Activated CD4-positive, alpha-beta T cell treated with anti-CD3 and anti-CD28 coated beads, Interleukin-2, amount 10 ng/mL, durations not matched to agents 7 days and 5 days (primary cell): ENCODE data around the gene RNPEP. TPM values are rescaled to one million over a fixed set of nuclear protein-coding genes. Genes with fewer than 3 reads are reported as not detected.
"Not testable (repeated sequence)": the region's sequence is repeated elsewhere in the genome, so short reads cannot be mapped to it uniquely, and the experiment has no call there.

Experiments used
- CTCF ChIA-PET: fragments of 350-600 bp; sonication (Branson Sonifier 250); formaldehyde crosslinking; loops from one replicate; lab custom pipeline; 2021; ENCODE audit warnings: antibody characterized with exemption; lab: Charles Lee
- POLR2A ChIA-PET: fragments of 350-600 bp; sonication (Branson Sonifier 250); formaldehyde crosslinking; loops from one replicate; lab custom pipeline; 2021; ENCODE audit warnings: antibody characterized with exemption; lab: Charles Lee
- DNase-seq: peaks from one replicate; pipeline ENCODE4 v3.0.0-alpha.2; 2020
- H3K27ac Mint-ChIP-seq: one replicate; pipeline ENCODE4 v1.8.0; 2021; ENCODE audit warnings: mild to moderate bottlenecking, moderate library complexity, mixed read lengths
- H3K27me3 Mint-ChIP-seq: one replicate; pipeline ENCODE4 v1.8.0; 2021; ENCODE audit warnings: mixed read lengths
- H3K36me3 Mint-ChIP-seq: one replicate; pipeline ENCODE4 v1.8.0; 2021; ENCODE audit warnings: low read depth, mixed read lengths
- H3K4me1 Mint-ChIP-seq: one replicate; pipeline ENCODE4 v1.8.0; 2021; ENCODE audit warnings: mixed read lengths
- H3K4me3 Mint-ChIP-seq: one replicate; pipeline ENCODE4 v1.8.0; 2021; ENCODE audit warnings: mild to moderate bottlenecking, moderate library complexity, mixed read lengths
- H3K9me3 Mint-ChIP-seq: one replicate; pipeline ENCODE4 v1.8.0; 2021; ENCODE audit warnings: mixed read lengths
- total RNA-seq, 2 experiments: library from RNA; stranded (reverse); gene quantifications; one replicate each; pipeline ENCODE4 v1.2.3, GENCODE V29; 2021

RNPEP gene, protein sequence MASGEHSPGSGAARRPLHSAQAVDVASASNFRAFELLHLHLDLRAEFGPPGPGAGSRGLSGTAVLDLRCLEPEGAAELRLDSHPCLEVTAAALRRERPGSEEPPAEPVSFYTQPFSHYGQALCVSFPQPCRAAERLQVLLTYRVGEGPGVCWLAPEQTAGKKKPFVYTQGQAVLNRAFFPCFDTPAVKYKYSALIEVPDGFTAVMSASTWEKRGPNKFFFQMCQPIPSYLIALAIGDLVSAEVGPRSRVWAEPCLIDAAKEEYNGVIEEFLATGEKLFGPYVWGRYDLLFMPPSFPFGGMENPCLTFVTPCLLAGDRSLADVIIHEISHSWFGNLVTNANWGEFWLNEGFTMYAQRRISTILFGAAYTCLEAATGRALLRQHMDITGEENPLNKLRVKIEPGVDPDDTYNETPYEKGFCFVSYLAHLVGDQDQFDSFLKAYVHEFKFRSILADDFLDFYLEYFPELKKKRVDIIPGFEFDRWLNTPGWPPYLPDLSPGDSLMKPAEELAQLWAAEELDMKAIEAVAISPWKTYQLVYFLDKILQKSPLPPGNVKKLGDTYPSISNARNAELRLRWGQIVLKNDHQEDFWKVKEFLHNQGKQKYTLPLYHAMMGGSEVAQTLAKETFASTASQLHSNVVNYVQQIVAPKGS
- total RNA-seq = 10 to 100 TPM; 31.0 to 32.8 TPM

GRCh38 chr1:201982623-201983379, at the start of gene RNPEP:
Gene RNPEP (plus strand): TSS chr1:201982648. CDS start chr1:201982667, 19 bp downstream.
- peaks cover 7% of the 10 kb centered on the region for H3K27me3 Mint-ChIP-seq
- peak within 1 kb of the TSS; percentile 90 for H3K4me3 Mint-ChIP-seq
- peak; percentile 55 for DNase-seq
- CTCF ChIA-PET = interaction anchor here (1.6 kb wide), 1 partner anchor 28 kb away, joined by 8 read pairs; the partner anchor contains the start of gene TIMM17A
- peaks cover 21% of the 10 kb centered on the region for H3K4me1 Mint-ChIP-seq
- POLR2A ChIA-PET = interaction anchor here (0.7 kb wide), 1 partner anchor 91 kb away, joined by 3 read pairs; no protein-coding TSS in a partner anchor
- H3K27ac Mint-ChIP-seq = peak within 1 kb of the TSS; percentile 91
- no peaks in the 10 kb centered on the region for H3K36me3 Mint-ChIP-seq
- H3K9me3 Mint-ChIP-seq = no peaks in the 10 kb centered on the region

- CTCF ChIA-PET = interaction anchor here (0.6 kb wide), 1 partner anchor 1999 kb away, joined by 3 read pairs; no protein-coding TSS in a partner anchor
- H3K4me3 Mint-ChIP-seq = no peak overlapping the region
Measured at GRCh38 chr1:201933840-201934430, 48.5 kb upstream of the RNPEP start.

DNA sequence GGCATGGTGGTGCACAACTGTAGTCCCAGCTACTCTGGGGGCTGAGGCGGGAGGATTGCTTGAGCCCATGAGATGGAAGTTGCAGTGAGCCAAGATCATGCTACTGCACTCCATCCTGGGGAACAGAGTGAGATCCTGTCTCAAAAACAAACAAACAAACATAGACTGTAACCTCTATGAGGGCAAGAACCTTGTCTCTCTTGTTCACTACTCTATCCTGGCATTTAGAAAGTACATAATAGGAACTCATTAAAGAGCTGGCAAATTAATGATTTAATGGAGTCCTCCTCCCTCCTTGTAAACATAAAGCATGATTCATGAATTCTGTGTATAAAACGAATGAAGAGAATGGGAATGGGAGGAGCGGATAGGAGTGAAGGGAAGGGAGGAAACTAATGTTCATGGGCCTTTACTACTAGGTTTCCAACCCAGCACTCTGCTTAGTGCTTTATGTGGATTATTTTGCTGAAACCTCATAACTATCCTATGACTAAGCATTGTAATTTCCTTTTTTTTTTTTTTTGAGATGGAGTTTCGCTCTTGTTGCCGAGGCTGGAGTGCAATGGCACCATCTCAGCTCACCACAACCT, 44.7 kb upstream of the RNPEP start:
- Mint-ChIP-seq H3K27me3 (peaks cover 19% of the 10 kb centered on the region), H3K4me3 (no peak overlapping the region), H3K36me3 (no peaks in the 10 kb centered on the region), H3K27ac (no peak overlapping the region), H3K4me1 (no peaks in the 10 kb centered on the region), H3K9me3 (no peaks in the 10 kb centered on the region)
- ChIA-PET CTCF (interaction anchor here (0.7 to 1.7 kb wide), 4 partner anchors 13 to 25 kb away, joined by 3 to 6 read pairs (median 4); no protein-coding TSS in a partner anchor), POLR2A (no interaction called here)
- DNase-seq = no peak

More at GRCh38 chr1:201933840-201934430, 48.5 kb upstream of the RNPEP start:
- Mint-ChIP-seq H3K36me3 (no peaks in the 10 kb centered on the region), H3K4me1 (no peaks in the 10 kb centered on the region), H3K27ac (no peak overlapping the region), H3K9me3 (no peaks in the 10 kb centered on the region), H3K27me3 (peaks cover 17% of the 10 kb centered on the region)
- DNase-seq = no peak
- POLR2A ChIA-PET = no interaction called here

DNA sequence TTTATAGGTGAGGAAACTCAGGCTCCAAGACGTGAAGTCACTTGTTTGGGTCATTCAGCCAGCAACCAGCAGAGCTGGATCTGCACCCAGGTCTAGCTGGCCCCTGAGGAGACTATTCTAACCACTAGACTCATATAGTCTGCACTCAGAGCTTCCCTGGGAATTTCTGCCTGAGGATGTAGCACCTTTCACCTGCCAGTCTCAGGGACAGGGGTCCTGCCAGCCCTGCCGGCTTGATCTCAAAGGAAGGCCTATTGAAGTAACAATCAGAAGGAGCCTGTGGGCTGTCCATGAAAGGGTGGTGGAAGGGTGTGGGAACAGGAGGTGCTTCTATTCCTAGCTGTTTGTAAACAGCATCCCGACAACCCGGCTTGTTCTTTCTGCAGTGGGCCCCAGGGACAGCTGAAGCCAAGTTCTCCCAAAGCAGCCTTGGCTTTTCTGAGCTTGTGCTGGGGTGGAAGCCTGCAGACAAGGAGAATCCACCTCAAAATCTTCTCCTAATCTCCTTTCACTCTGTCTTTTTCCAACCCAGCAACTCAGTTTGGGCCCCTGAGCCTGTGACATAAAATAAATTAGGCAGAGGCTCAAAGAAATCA, 43.9 kb upstream of the RNPEP start:
- Mint-ChIP-seq H3K27ac (no peak overlapping the region), H3K4me3 (no peak overlapping the region), H3K9me3 (no peaks in the 10 kb centered on the region), H3K36me3 (no peaks in the 10 kb centered on the region), H3K27me3 (peaks cover 20% of the 10 kb centered on the region), H3K4me1 (no peaks in the 10 kb centered on the region)
- ChIA-PET CTCF (interaction anchor here (0.7 to 1.7 kb wide), 3 partner anchors 15 to 25 kb away, joined by 4 to 6 read pairs (median 4); no protein-coding TSS in a partner anchor), POLR2A (no interaction called here)
- DNase-seq = no peak

- Mint-ChIP-seq H3K27ac (no peak overlapping the region), H3K9me3 (no peaks in the 10 kb centered on the region), H3K27me3 (peaks cover 24% of the 10 kb centered on the region), H3K36me3 (no peaks in the 10 kb centered on the region), H3K4me3 (no peak overlapping the region), H3K4me1 (no peaks in the 10 kb centered on the region)
- CTCF ChIA-PET = interaction anchor here (1.3 kb wide), 1 partner anchor 21 kb away, joined by 4 read pairs; no protein-coding TSS in a partner anchor
- POLR2A ChIA-PET = no interaction called here
- no peak for DNase-seq
Measured at GRCh38 chr1:201939148-201939547, 43.3 kb upstream of the RNPEP start.

DNA sequence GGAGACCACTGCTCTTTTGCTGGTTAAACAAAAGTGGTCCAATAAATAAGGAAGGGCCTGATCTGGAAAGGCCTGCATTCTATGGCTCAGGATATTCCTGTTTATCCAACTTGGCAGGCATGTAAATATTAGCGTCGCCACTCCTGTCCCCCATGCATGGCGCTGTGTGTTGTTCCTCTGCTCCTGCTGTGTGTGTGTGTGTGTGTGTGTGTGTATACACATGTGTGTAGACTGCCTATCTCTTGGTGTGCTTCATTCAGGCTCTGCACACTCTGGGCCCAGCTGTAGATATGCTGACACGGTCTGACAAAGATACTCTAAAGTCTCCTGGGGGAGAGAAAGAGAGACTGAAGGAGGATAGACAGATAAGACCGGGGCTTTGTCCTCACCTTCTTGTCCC, 42.9 kb upstream of the RNPEP start:
- Mint-ChIP-seq H3K27ac (no peak overlapping the region), H3K36me3 (no peaks in the 10 kb centered on the region), H3K9me3 (no peaks in the 10 kb centered on the region), H3K4me1 (no peaks in the 10 kb centered on the region), H3K27me3 (peaks cover 24% of the 10 kb centered on the region), H3K4me3 (no peak overlapping the region)
- ChIA-PET POLR2A (no interaction called here), CTCF (no interaction called here)
- no peak for DNase-seq

DNA sequence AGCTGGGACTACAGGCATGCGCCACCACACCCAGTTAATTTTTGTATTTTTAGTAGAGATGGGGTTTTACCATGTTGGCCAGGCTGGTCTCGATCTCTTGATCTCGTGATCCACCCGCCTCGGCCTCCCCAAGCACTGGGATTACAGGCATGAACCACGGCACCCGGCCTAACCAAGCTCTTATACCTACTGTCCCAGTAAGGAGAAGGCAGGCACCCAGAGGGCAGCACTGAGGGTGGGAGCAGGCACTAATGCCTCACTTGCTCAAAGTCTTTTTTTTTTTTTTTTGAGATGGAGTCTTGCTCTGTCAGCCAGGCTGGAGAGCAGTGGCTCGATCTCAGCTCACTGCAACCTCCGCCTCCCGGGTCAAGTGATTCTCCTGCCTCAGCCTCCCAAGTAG, 42.1 kb upstream of the RNPEP start:
- H3K27me3 Mint-ChIP-seq = peaks cover 25% of the 10 kb centered on the region
- H3K4me1 Mint-ChIP-seq, CTCF ChIA-PET: not testable (repeated sequence)

GRCh38 chr1:201941420-201942128, 40.9 kb upstream of the RNPEP start:
- no peak overlapping the region for H3K4me3 Mint-ChIP-seq
- H3K27ac Mint-ChIP-seq = no peak overlapping the region
- ChIA-PET CTCF (no interaction called here), POLR2A (no interaction called here)
- H3K9me3 Mint-ChIP-seq = no peaks in the 10 kb centered on the region
- H3K4me1 Mint-ChIP-seq = peaks cover 12% of the 10 kb centered on the region
- H3K36me3 Mint-ChIP-seq = no peaks in the 10 kb centered on the region
- H3K27me3 Mint-ChIP-seq = peaks cover 34% of the 10 kb centered on the region
- no peak for DNase-seq

More for the DNA sequence above, 42.1 kb upstream of the RNPEP start:
- DNase-seq, POLR2A ChIA-PET, H3K9me3 Mint-ChIP-seq, H3K36me3 Mint-ChIP-seq, H3K4me3 Mint-ChIP-seq, H3K27ac Mint-ChIP-seq: not testable (repeated sequence)

GRCh38 chr1:201942129-201942495, 40.3 kb upstream of the RNPEP start:
- ChIA-PET CTCF (no interaction called here), POLR2A (no interaction called here)
- H3K4me3 Mint-ChIP-seq = no peak overlapping the region
- no peak overlapping the region for H3K27ac Mint-ChIP-seq
- no peaks in the 10 kb centered on the region for H3K9me3 Mint-ChIP-seq
- no peaks in the 10 kb centered on the region for H3K36me3 Mint-ChIP-seq
- H3K4me1 Mint-ChIP-seq = peaks cover 12% of the 10 kb centered on the region
- H3K27me3 Mint-ChIP-seq = peaks cover 40% of the 10 kb centered on the region
- no peak for DNase-seq

- Mint-ChIP-seq H3K9me3 (no peaks in the 10 kb centered on the region), H3K4me3 (no peak overlapping the region), H3K27ac (no peak overlapping the region), H3K27me3 (peaks cover 52% of the 10 kb centered on the region), H3K4me1 (peaks cover 12% of the 10 kb centered on the region), H3K36me3 (no peaks in the 10 kb centered on the region)
- DNase-seq = no peak
- CTCF ChIA-PET = interaction anchor here (0.7 kb wide), 1 partner anchor 19 kb away, joined by 3 read pairs; no protein-coding TSS in a partner anchor
- POLR2A ChIA-PET = no interaction called here
Measured at GRCh38 chr1:201944002-201944401, 38.4 kb upstream of the RNPEP start.

DNA sequence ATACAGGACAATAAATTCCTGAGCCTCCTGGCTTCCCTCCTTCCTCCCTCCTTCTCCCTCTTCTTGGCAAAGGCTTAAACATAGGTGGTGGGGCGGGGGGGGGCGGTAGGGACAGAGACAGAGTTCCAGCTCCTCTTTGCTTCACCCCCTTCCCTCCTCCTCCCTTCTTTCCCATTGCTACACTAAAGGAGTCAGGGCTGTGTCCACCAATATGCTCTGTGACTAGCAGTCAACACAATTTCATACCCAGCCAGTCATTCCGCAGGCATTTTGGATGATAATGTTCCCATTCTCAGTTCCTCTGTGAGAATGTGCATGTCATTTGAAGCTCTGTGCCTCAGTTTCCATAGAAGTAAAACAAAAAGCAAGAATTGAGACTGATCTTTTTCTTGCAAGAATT, 37.8 kb upstream of the RNPEP start:
- POLR2A ChIA-PET = no interaction called here
- H3K9me3 Mint-ChIP-seq = no peaks in the 10 kb centered on the region
- H3K27me3 Mint-ChIP-seq = peaks cover 54% of the 10 kb centered on the region
- no peaks in the 10 kb centered on the region for H3K36me3 Mint-ChIP-seq
- no peak overlapping the region for H3K27ac Mint-ChIP-seq
- no peak for DNase-seq
- peaks cover 12% of the 10 kb centered on the region for H3K4me1 Mint-ChIP-seq
- H3K4me3 Mint-ChIP-seq = no peak overlapping the region
- CTCF ChIA-PET = interaction anchor here (2.2 kb wide), 1 partner anchor 11 kb away, joined by 6 read pairs; the partner anchor contains the start of gene TIMM17A
